B cell (primary cell): ENCODE measurements around the gene GNAI3.

Experiments used
- CTCF ChIP-seq: fragments of 200-600 bp; IDR thresholded peaks from one replicate; pipeline ENCODE4 v1.8.0; 2022; ENCODE audit warnings: antibody characterized with exemption, mild to moderate bottlenecking
- EZH2 ChIP-seq: IDR thresholded peaks from 2 replicates; pipeline ENCODE4 v1.6.1; 2012; ENCODE audit warnings: borderline replicate concordance, low read depth, mild to moderate bottlenecking, moderate library complexity, low read length; ENCODE audit not compliant: insufficient read depth, poor library complexity, severe bottlenecking

DNA sequence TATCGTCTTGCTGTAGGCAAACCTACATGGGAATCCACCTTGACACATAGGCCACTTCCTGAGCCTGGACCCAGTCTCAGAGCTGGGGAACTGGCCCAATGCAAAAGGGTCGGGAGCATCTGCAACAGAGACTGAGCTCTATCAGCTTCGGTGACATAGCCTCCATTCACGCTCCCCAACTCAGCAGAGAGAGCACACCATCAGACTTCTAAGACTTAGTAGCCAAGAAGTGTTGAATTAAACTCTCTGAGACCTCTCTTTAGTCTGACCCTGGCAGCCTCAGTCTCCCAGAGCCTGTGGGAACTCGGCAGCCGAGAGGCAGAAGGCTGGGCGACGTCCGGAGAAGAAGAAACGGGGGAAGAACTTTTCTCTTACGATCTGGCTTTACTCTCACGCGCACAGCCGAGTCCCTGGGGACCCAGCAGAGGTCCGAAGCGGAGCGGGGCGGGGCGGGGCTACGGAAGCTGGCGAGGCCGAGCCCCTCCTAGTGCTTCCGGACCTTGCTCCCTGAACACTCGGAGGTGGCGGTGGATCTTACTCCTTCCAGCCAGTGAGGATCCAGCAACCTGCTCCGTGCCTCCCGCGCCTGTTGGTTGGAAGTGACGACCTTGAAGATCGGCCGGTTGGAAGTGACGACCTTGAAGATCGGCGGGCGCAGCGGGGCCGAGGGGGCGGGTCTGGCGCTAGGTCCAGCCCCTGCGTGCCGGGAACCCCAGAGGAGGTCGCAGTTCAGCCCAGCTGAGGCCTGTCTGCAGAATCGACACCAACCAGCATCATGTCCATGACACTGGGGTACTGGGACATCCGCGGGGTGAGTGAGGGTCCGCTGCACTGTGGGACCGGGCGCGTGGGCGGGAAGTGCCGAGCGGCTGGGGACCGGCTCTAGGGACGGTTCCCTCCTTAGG is 107.5 kb downstream of the GNAI3 start, which contains the start of gene GSTM4:
- TF ChIP-seq CTCF (no peak), EZH2 (no peak)
